ENCODE measurements around the gene TBC1D1.

The TBC1D1 gene

DNA sequence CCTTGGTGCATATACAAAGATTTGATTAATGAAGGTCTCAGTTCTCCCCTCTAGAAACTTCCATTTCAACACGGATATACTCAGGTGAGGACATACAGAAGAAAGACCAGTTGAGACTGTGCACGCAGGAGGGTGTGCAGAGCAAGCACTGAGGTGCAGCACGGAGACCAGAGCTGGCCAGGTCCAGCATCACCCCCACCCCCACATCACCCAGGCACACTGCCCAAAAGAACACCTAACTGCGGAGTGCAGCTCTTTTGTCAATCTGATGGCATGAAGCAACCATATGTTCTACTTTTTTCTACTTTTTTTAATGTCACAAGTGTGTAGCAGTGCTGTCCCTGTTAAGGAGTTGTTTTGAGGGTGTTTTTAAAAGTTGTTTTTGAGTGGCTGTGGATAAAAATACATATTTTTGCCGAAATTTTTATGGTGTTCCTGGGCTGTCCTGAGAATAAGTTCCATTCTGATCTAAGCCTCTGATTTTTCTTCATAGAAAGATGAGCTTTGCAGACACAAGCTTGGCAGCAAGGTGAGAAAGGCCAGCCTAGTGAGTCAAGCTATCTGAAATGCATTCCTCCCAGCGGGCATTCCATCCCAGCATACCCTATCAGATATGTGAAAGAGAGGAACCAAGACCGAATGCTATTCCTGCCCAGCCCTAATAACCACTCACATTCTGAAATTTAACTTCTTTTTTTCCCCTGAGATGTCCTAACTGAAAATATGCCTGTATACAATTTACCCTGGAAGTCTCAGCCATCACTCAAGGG, 243.0 kb downstream of the TBC1D1 start:
- DNase-seq: no peak

DNA sequence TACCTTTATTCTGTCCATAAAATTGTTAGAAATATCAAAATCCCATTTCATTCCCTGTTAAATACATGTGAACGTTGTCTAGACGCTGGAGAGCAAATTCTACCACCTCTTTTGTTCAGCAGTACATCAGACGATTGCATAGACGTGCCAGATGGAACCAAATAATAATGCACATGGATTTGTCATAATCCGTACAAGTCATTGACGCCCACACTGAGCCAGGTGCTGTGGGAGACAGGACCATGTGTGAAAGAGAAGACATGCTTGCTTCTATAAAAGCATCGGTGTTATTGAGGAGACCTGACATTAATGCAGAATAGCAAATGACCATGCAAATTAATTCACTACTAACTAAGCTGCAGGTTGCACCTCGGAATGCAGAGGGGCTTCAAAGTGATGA, 244.3 kb downstream of the TBC1D1 start:
- no peak for DNase-seq

DNA sequence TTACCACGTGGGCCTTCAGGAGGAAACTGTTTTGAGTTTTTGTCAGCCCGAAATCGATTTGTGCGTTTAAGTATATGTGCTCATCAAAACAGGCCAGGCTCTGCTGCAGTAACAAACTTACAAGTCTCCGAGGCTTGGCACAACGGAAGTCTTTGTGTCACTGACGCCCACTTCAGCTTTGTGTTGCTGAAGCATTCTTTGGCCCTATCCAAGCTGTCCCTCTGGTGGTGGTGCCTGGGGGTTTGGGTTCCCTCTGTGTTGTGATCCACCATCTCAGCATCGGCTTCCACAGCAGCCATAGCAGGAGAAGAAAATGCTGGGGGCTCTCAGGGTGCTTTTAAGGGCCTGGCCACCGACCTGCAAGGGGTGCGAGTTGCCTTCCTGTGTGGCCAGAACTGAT, 245.7 kb downstream of the TBC1D1 start:
- no peak for DNase-seq

DNA sequence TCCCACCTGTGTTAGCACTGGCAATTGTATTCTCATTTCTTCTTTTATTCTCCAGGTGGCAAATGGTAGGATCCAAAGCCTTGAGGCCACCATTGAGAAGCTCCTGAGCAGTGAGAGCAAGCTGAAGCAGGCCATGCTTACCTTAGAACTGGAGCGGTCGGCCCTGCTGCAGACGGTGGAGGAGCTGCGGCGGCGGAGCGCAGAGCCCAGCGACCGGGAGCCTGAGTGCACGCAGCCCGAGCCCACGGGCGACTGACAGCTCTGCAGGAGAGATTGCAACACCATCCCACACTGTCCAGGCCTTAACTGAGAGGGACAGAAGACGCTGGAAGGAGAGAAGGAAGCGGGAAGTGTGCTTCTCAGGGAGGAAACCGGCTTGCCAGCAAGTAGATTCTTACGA, 246.2 kb downstream of the TBC1D1 start:
- DNase-seq: no peak

DNA sequence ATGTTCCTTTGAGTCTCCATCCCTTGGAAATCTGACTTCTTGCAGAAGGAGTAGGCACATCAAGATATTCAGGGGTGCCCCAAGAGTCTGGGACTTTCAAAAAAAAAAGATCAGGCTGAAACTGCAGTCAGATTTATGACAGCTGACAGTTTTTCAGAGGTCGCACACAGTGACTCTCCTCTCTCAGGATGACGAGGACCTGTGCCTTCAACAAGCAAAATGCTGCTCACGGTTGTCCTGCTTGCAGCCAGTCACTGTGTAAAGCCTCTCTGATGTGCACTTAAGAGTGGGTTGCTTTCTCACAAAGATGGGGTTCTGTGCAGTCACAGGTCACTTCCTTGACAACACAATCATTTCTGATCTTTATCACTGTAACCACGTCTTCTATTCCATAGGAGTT, 247.5 kb downstream of the TBC1D1 start:
- DNase-seq: no peak

DNA sequence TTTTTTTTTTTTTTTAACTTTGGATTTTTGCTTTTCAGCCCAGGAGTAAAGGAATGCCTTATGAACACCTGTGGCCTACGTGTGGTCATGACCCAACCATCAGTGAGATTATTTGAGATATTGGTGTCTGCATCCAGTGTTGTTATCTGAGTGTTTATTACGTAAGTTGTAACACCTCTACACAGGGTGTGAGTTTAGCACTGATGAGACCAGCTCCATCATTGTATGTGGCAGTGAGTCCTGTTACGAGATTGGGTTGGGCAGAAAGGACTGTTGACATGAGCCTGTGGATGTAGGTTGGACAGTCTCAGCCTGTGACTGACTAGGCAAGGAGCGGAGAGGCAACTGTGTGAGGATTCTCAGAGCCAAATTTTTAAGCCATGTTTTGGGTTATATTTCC, 248.3 kb downstream of the TBC1D1 start:
- no peak for DNase-seq

DNA sequence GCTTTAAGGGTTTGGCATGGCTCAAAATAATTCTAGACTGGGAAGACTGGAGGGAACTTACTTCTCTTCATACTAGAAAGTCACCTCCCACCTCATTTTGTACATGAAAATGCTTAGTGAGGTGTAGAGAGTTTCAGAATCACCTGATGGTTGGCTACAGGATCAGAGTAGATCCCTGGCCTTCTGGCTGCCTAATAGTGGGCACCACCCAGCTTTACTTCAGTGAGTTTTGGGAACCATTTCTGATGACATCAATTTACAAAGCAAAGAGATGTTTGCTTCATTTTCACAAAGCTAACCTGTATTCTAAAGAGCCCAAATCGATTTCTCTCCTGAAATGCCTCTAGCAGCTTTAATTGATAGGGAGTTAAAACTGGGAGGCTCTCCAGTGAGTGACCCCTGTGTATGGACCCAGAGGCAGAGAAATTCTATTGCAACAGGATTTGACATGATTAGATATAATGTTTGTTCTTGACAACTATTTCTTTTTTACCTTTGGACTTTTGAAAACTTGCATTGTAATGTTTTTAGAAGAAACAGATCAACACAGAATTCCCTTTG, 249.8 kb downstream of the TBC1D1 start:
- no peak for DNase-seq

DNA sequence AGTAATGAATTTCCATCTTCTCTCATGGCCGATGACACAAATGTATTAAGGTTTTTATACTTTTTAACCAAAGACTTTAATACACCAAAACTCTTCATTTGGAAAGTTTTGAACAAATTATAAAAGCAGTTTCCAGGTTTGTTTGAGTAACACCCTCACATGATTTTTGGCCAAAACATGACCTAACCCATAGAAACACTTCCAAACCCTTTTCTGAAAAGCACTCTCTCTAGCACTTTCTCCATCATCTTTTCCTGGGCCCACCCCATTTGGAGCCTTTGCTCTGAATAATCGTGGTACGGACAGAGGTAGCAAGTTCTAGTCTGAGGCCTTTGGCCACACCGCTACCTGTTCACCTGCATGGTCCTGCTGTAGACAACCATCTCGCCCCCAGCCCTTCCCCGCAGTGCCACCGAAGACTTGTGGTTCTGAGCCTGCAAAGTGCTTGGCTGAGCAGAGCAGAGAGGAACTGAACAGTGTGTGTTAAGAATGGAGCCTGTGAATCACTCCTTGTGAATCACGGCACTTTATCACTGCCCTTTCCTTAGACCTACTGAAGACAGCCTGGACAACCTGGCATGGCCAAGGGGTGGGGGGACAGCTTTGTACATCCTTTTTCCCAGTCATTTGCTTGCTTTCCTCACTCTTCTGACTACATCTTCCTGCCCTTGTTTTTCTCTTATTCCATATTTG, 251.1 kb downstream of the TBC1D1 start:
- DNase-seq: no peak

DNA sequence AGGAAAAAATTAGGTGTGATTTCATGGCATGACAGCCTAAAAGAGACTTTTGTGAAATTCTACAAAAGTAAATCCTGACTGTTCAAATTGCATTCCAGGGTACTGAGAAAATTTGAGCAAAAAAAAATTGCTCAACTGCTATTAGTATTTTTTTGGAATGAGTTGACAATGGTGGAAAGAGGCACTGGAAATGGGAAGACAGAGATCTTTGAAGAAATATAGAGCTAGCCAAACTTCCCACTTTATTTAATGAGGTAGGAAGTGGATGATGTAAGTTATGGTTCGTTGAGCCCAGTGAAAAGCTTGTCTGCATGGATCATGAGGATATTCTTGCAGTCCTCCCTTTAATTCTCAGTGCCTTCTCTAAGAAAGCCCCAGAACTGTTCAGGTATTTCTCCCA, 253.1 kb downstream of the TBC1D1 start:
- no peak for DNase-seq

DNA sequence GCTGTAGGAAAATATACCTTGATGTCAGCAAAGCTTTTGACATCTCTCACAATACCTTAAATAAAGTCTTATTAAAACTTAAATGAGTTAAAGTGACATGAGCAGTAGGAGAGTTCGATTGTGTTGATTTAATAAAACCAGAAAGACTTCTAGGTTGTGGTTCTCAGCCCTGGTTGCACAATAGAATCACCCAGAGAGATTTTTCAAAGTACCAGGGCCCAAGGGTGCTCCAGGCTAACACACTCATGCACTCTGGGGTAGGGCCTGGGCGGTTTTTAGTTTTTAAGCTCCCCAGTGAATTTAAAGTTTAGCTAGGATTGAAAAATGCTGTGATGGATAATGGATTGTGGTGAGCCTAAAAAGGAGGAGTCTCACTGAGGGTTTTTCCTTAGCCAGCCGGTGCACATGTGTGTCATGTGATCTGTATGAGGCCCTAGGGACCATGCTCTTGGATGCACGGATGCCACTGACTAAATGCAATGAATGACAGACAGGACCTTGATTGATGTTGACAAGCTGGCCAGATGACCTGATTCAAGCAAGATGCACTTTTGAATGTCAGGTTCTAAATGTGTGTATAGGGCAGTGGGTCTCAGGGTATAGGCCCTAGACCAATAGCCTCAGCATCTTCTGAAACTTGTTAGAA, 254.3 kb downstream of the TBC1D1 start:
- DNase-seq: no peak

DNA sequence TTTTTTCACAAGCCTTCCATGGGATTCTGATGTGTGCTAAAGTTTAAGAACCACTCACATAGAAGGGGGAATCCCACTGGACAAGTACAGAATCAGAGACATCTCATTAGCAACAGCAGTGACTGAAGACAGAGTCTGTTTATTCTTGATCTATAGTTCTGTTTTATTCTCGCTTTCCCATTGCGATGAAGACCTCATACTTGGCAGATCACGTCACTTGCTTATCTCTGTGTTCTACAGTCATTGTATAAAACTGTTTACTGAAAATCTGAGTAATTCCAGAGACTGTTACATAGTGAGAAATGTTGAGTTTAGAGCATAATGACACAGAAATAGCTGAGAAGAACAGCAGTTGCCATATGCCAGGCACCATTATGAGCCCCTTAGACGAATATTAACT, 254.9 kb downstream of the TBC1D1 start:
- no peak for DNase-seq

DNA sequence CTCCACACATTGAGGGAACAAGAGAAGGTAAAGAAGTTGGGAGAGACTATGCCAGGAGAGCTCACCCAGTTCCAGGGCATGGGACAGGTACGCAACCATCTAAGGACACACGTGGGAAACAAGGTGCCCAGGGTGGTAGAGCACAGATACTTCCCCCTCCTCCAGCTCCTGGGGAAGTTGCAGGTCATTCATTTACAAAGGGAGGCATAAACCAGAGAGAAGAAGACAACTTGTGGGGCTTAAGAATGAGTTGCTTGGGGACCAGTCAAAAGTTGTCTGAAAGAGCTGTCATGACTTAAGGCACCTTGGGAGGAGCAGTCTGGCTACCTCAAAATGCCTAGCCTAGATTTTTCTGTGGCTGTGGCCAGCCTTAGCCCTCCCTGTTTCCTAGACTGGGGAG, 255.5 kb downstream of the TBC1D1 start:
- no peak for DNase-seq

DNA sequence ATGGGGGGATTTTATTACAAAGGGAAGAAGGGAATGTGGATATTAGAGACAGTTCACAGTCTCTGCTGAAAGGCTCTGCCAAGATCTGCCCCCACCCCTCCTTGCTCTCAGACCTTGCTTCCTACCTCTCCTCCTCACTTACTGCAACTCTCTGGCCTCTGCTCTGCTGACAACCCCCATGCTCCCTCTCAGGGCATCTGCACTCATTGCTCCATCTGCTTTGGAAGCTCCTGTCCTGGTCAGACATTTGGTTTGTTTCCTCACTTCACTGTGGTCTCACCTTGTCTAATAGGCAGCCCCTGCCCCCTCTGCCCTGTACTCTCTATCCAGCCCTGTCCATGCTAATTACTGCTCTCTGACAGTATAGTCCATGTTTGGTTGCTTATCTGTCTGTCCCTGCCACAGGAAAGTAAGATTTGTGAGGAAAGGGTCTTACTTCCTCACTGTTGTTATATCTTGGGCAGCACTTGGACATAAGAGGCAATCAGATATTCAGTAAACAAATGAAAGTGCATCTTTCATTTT, 258.6 kb downstream of the TBC1D1 start:
- no peak for DNase-seq

DNA sequence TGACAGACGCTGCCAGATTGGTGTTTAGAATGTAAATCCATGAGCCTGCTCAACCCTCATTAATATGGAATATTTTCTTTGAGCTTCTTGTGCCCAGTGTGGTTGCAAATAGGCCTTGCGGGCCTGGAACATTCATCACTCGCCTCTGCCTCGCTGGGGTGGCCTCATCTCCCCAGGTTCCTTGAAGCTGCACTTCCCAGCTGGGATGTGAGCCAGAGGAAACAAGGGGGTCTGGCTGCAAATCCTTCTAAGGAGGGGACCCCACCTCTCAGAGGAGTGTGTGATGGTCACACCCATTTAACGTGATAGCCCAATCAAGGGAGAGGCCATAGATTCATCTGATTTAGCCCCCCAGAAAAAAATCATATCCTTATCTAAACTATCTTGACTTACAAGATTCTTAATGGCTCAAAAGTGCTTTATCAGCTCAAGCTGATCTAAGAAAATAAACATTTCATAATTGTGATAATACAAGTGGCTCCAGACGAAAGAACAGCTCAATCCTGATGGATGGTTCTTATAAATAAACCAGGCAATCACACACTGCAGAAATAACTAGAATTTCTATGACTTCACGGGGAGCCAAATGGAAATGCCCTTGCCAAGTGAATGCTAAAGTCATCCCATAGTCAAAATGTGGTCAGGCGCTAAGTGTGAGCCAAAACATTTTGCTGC, 259.2 kb downstream of the TBC1D1 start:
- no peak for DNase-seq

DNA sequence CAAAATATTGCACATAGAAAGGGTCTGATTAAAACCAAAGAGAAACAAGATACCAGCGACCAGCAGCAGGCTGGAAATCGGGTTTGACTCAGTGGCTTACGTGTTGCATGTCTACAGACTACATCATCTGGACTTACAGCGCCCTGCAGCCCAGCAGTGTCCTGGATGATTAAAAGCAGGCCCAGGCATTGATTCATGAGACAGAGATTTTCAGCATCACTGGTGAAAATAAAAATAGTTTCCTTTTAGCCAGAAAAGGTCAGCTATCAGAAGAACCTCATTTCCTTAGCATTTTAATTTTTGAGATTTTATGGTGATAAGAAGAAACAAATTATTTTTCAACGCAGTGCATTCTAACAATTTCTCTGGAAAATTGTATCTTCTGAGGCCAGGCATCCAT, 259.9 kb downstream of the TBC1D1 start:
- no peak for DNase-seq

DNA sequence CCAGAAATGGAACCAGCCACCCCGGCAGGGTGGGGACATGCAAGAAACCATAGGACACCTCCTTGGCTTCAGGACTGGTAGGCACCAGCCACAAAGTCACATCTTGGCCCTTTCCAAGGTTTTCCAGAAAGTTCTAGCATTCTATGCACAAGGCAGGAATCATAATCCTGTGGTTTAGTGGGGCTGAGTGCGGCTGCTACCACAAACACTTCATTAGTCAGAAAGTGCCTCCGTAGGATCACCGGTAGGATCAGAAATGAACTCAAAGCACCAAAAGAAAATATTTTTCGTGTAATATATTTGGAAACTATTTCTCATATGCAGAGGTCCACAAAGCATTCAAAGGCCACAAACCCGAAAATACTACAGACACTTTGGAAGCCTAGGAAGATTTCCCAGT, 261.0 kb downstream of the TBC1D1 start:
- no peak for DNase-seq

DNA sequence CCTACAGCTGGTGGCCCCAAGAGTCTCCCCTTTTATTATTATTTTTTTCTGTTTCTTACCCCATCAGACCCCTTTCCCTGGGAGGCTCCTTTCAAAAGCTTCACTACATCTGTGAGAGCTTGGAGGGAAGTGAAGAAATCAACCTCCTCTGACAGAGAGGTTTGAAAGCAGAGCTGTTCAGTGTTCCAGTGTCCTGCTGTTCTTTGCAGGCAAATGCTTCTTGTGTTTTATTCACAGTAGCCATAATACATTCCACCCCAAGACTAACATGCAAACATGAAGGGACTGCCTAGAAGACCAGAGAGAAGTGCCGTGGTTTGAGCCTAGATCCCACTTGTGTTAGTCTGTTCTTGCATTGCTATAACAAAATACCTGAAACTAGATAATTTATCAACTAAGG, 261.4 kb downstream of the TBC1D1 start:
- DNase-seq: no peak

DNA sequence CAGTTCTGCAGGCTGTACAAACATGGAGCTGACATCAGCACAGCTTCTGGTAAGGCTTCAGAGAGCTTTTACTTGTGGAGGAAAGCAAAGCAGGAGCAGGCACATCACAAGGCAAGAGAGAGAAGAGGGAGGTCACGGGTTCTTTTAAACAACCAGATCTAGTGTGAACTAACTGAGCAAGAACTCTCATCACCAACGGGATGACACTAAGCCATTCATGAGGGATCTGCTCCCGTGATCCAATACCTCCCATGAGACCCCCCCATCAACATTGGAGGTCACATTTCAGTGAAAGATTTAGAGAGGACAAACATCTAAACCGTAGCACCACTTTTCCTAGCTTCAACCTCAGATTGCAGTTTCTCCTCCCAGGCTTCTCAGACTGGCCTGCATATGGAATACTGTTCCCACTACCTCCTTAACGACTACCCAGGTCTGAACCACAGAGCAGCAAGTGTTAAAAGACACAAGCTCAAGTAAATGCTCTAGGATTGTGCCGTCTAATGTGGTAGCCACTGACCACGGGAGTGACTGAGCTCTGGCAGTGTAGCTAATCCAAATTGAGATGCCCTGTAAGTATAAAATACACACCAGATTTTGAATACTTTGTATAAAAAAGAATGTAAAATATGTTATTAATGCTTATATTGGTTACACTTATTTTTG, 262.0 kb downstream of the TBC1D1 start:
- no peak for DNase-seq

DNA sequence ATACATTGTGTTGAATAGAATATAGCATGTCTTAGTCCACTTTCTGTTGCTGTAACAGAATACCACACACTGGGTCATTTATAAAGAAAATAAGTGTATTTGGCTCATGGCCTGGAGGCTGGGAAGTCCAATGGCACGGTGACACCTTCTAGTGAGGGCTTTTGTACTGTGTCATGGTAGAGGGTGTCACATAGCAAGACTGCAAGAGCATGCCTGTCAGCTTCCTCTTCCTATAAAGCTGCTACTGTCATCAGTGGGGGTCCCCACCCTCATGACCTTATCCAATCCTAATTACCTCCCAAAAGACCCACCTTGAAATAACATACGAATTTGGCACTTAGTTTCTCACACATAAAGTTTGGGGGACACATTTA, 262.5 kb downstream of the TBC1D1 start:
- no peak for DNase-seq

DNA sequence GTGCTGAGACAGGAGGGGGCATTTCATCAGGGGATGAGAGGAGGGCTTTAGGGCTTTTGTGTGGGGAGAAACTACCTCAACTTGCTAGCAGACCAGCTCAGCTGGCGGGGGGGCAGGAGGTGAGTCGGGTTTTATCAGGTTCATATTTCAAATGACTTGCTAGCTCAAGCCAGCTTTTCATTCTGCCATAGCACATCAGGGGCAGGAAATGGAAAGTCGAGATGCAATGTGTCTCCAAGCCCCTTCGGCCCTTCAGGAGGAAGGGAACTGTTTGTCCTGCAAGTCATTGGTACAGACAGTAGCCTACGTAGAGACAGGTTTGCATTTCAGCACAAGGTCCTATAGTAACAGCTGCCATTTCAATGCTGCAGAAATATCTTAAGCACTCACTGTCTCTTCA, 263.4 kb downstream of the TBC1D1 start:
- no peak for DNase-seq

DNA sequence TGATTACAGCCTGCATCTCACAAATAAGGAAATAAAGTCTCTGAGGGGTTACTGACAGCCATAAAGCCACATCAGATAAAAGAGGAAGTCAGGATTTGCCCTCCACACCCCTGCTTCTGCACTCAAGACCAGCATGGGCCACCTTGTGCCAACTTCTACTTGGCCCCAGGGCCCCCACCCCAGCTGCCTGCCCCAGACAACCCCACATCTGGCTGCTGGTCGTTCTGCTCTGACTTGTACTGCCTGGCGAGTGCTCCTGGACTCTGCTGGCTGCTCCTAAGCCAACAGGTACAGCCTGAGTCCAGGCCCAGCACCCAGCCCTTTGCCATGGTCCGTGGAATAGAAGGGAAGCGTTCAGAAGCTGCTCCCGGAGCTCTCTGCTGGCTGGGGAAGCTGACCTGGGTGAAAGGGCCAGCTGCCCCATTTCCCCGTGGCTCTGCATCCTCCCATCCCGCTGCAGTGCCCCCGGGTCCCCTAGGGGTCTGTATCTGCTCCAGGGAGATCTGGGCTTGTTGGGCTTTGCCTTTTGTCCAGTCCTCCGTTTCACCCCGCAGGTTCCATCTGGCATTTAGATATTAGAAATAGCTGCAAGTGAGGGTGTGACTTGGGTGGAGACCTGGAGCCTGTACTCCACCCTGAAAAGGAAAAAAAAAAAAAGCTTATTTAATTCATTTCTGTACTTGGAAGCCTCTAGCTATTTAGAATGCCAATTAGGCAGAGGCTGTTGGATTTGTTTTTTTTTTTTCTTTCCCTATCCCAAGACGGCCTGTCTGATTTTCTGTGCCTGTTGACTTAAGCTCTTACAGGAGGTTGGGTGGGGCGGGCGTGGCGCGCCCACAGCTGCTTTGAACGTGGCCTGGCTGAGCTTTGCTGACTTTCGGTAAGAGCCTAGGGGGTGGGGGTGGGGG, 264.1 kb downstream of the TBC1D1 start:
- no peak for DNase-seq

All from NCI-H1694 (cell line).